Measurements from ENCODE around the gene NSUN4. TPM values are rescaled to one million over a fixed set of nuclear protein-coding genes. Genes with fewer than 3 reads are reported as not detected.
"Not testable (repeated sequence)": the region's sequence is repeated elsewhere in the genome, so short reads cannot be mapped to it uniquely, and the experiment has no call there.

Gene NSUN4
- total RNA-seq, 2 experiments from 2014 or later = 28.5 to 29.3 TPM

GRCh38 chr1:46362158-46362557, 21.6 kb downstream of the NSUN4 start:
- TF ChIP-seq CTCF (IDR thresholded peaks at IDR 0.05) = no peak
- no peak for ATAC-seq
- Mint-ChIP-seq H3K4me1 (ENCODE audit: low read depth) (no peaks in the 10 kb centered on the region), H3K36me3 (ENCODE audit: low read depth) (peaks cover 41% of the 10 kb centered on the region), H3K9me3 (no peaks in the 10 kb centered on the region), H3K27ac (no peak overlapping the region), H3K4me3 (no peak overlapping the region), H3K27me3 (no peaks in the 10 kb centered on the region)
- POLR2A ChIA-PET = no interaction called here
- DNase-seq = no peak
- intact Hi-C loops (cut with micrococcal nuclease) = no loop called here
- CTCF ChIA-PET = interaction anchor here (2.0 kb wide), 1 partner anchor 15 kb away, joined by 6 read pairs; no protein-coding TSS in a partner anchor

GRCh38 chr1:46363121-46363520, 22.5 kb downstream of the NSUN4 start:
- Mint-ChIP-seq H3K27ac (no peak overlapping the region), H3K27me3 (no peaks in the 10 kb centered on the region), H3K4me1 (ENCODE audit: low read depth) (no peaks in the 10 kb centered on the region), H3K4me3 (no peak overlapping the region), H3K9me3 (no peaks in the 10 kb centered on the region), H3K36me3 (ENCODE audit: low read depth) (peaks cover 40% of the 10 kb centered on the region)
- no peak for ATAC-seq
- POLR2A ChIA-PET = interaction anchor here (0.6 kb wide), 1 partner anchor 14 kb away, joined by 3 read pairs; no protein-coding TSS in a partner anchor
- no peak for DNase-seq
- CTCF ChIA-PET = interaction anchor here (0.6 kb wide), 1 partner anchor 872 kb away, joined by 3 read pairs; no protein-coding TSS in a partner anchor
- intact Hi-C loops (cut with micrococcal nuclease) = no loop called here
- TF ChIP-seq CTCF (IDR thresholded peaks at IDR 0.05) = no peak

- intact Hi-C loops (cut with micrococcal nuclease) = no loop called here
These were observed 24.0 kb downstream of the NSUN4 start for GRCh38 chr1:46364612-46365011.

GRCh38 chr1:46365796-46366195, 25.2 kb downstream of the NSUN4 start:
- ATAC-seq; H3K4me1 Mint-ChIP-seq (ENCODE audit: low read depth); H3K27me3 Mint-ChIP-seq; CTCF ChIA-PET; H3K4me3 Mint-ChIP-seq; intact Hi-C loops (cut with micrococcal nuclease); DNase-seq; H3K27ac Mint-ChIP-seq; POLR2A ChIA-PET; H3K9me3 Mint-ChIP-seq: not testable (repeated sequence)
- peaks cover 39% of the 10 kb centered on the region for H3K36me3 Mint-ChIP-seq (ENCODE audit: low read depth)

More at GRCh38 chr1:46364612-46365011, 24.0 kb downstream of the NSUN4 start:
- Mint-ChIP-seq H3K27ac (no peak overlapping the region), H3K27me3 (no peaks in the 10 kb centered on the region), H3K4me1 (ENCODE audit: low read depth) (peaks cover 3% of the 10 kb centered on the region), H3K9me3 (no peaks in the 10 kb centered on the region), H3K4me3 (no peak overlapping the region), H3K36me3 (ENCODE audit: low read depth) (peaks cover 40% of the 10 kb centered on the region)
- ATAC-seq (no peak), DNase-seq (no peak)
- CTCF ChIA-PET = interaction anchor here (1.0 kb wide), 1 partner anchor 141 kb away, joined by 3 read pairs; no protein-coding TSS in a partner anchor
- POLR2A ChIA-PET = interaction anchor here (1.3 kb wide), 1 partner anchor 11 kb away, joined by 3 read pairs; no protein-coding TSS in a partner anchor
- TF ChIP-seq CTCF (IDR thresholded peaks at IDR 0.05) = no peak

- H3K36me3 Mint-ChIP-seq (ENCODE audit: low read depth) = peaks cover 31% of the 10 kb centered on the region
- peaks cover 6% of the 10 kb centered on the region for H3K4me1 Mint-ChIP-seq (ENCODE audit: low read depth)
- POLR2A ChIA-PET = no interaction called here
- intact Hi-C loops (cut with micrococcal nuclease) = no loop called here
- H3K9me3 Mint-ChIP-seq = no peaks in the 10 kb centered on the region
- CTCF ChIA-PET = interaction anchor here (1.2 kb wide), 1 partner anchor 20 kb away, joined by 3 read pairs; no protein-coding TSS in a partner anchor
- DNase-seq = no peak
- ATAC-seq = no peak
- no peak overlapping the region for H3K27ac Mint-ChIP-seq
- no peak for TF ChIP-seq CTCF (IDR thresholded peaks at IDR 0.05)
- no peak overlapping the region for H3K4me3 Mint-ChIP-seq
- H3K27me3 Mint-ChIP-seq = no peaks in the 10 kb centered on the region
These were observed 26.5 kb downstream of the NSUN4 start for GRCh38 chr1:46367072-46367471.

GRCh38 chr1:46367701-46368100, 27.1 kb downstream of the NSUN4 start:
- intact Hi-C loops (cut with micrococcal nuclease); H3K4me3 Mint-ChIP-seq; H3K9me3 Mint-ChIP-seq; DNase-seq; H3K27ac Mint-ChIP-seq; H3K4me1 Mint-ChIP-seq (ENCODE audit: low read depth); POLR2A ChIA-PET; ATAC-seq; H3K27me3 Mint-ChIP-seq: not testable (repeated sequence)
- peaks cover 29% of the 10 kb centered on the region for H3K36me3 Mint-ChIP-seq (ENCODE audit: low read depth)
- CTCF ChIA-PET = interaction anchor here (1.2 kb wide), 1 partner anchor 20 kb away, joined by 3 read pairs; no protein-coding TSS in a partner anchor

Data from activated CD8-positive, alpha-beta T cell treated with anti-CD3 and anti-CD28 coated beads for 36 hours (primary cell).